Memory B cell (primary cell): ENCODE results near the gene MESD.

Experiments used
- ATAC-seq: fragments of 150-1000 bp; cut with Tn5 transposase; 2 replicates; pipeline ENCODE4 v1.10.0; 2021; ENCODE audit warnings: low read depth, mild to moderate bottlenecking, moderate library complexity
- DNase-seq, 2 donors: peaks; one replicate each; pipeline ENCODE4 v3.0.0; 2022; ENCODE audit warnings: low spot score in 2 of 2
- H3K27ac Mint-ChIP-seq: one replicate; pipeline ENCODE4 v1.8.0; 2022; ENCODE audit warnings: mild to moderate bottlenecking, moderate library complexity, mixed read lengths
- H3K27me3 Mint-ChIP-seq: one replicate; pipeline ENCODE4 v1.8.0; 2022; ENCODE audit warnings: mixed read lengths
- H3K36me3 Mint-ChIP-seq: one replicate; pipeline ENCODE4 v1.8.0; 2022; ENCODE audit warnings: mild to moderate bottlenecking, mixed read lengths
- H3K4me1 Mint-ChIP-seq: one replicate; pipeline ENCODE4 v1.8.0; 2022; ENCODE audit warnings: mixed read lengths
- H3K4me3 Mint-ChIP-seq: one replicate; pipeline ENCODE4 v1.8.0; 2022; ENCODE audit warnings: mild to moderate bottlenecking, moderate library complexity, mixed read lengths
- H3K9me3 Mint-ChIP-seq: one replicate; pipeline ENCODE4 v1.8.0; 2022; ENCODE audit warnings: mixed read lengths

Gene MESD

DNA sequence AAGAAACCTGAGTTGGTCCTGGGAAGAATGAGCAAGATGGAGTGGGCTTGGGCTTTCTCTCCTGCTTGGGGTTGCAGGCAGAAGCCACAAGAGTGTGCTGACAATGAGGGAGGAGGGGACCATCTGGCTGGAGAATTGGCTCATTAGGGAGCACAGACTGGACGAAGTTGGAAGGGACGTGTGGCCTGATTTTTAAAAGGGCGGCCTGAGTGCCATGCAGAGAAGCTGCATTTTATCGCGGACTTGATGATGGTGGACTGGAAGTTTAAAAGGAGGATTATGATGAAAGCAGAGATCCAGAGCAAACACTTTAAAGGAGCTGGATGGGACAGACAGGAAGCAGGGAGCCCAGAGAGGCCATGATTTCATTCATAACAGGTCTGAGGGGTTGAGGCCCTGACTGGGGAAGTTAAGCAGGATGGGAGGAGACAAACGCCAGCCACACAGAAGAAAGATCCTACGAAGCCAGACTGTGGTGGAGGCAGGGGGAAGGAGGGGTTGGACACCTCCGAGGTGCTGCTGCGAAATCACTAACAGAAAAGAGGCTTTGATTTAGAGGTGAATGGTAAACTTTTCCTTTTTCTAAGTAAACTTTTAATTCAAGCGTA lies 34.8 kb upstream of the MESD start:
- DNase-seq (no peak), ATAC-seq (no peak)
- Mint-ChIP-seq H3K4me1 (peaks cover 20% of the 10 kb centered on the region), H3K36me3 (no peaks in the 10 kb centered on the region), H3K4me3 (no peak overlapping the region), H3K27ac (no peak overlapping the region), H3K27me3 (no peaks in the 10 kb centered on the region), H3K9me3 (no peaks in the 10 kb centered on the region)

DNA sequence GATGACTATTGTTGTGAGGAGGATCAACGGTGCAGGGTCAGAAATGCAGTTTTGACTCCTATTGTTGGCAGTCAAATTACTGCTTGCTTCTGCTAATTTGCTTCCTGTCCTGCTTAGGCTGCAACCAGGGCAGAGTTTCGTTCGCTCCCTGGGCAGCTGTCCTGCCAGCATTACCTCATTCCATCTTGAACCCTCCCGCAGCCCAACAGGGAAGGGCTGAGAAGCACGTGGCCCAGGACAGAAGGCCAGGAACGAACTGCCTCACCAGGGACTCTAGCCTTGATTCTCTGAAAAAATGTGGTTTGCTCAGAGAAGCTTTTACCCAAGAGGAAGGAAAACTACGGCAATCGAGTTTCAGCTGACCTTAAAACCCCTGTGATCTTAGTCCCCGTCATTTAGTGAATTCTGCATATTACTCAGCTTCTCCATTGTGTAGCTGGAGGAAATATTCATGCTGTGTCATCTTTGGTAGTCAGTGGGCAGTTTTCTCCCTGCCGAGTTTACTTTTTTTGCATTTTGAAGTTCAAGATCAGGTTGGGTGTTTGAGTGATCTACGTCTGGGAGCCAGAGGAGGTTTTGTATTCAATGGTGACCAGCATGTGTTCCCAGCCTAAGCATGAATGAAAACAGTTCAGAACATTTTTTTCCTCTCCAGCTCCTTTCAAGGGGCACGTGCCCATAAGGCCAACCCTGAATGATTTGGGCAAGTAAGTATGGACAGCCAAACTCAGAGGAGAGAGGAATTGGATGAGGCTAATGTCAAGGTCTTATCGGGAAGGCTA lies 34.1 kb upstream of the MESD start:
- ATAC-seq (peak; percentile 78), DNase-seq (no peak)
- Mint-ChIP-seq H3K4me3 (peak overlapping the region; percentile 80), H3K36me3 (no peaks in the 10 kb centered on the region), H3K4me1 (peaks cover 20% of the 10 kb centered on the region), H3K27me3 (no peaks in the 10 kb centered on the region), H3K9me3 (no peaks in the 10 kb centered on the region), H3K27ac (peak overlapping the region; percentile 1)

DNA sequence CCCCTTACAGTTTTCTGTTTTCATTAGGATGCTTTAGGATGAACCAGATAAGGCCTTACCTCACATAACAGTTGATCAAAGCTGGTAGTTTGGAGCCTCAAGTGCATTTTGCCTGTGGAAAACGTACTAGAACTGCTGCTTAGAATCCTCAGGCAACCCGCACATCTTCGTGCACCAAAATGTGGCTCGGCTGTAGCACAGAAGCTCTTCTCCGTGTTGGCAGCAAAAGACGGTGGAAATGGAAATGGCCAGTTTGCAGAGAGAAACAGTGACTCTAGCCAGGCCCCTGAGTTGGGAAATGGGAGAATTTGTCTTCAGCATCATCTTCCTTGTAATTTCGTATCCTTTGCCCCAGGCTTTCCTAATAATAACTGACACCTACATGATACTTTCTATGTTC lies 31.7 kb upstream of the MESD start:
- Mint-ChIP-seq H3K36me3 (no peaks in the 10 kb centered on the region), H3K27ac (no peak overlapping the region), H3K4me3 (no peak overlapping the region), H3K27me3 (no peaks in the 10 kb centered on the region), H3K4me1 (peaks cover 20% of the 10 kb centered on the region), H3K9me3 (no peaks in the 10 kb centered on the region)
- DNase-seq = no peak
- ATAC-seq = no peak

DNA sequence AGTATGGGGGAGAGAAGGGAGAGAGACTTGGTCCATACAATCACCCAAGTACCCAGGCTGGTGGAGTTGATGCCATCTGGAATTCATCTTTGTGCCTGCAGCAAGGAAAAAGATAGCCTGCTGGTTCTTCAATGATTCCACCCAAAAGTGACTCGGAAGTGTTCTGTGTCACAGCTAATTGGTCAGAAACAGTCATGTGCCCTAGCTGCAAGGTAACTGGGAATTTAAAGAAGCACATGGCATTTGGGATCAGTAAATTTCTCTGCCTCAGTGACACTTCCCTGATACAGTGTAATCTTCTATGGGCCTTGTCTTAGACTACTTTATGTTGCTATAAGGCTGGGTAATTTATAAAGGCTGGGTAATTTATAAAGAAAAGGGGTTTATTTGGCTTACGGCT lies 28.6 kb upstream of the MESD start:
- ATAC-seq (no peak), DNase-seq (no peak)
- peak overlapping the region; percentile 55 for H3K27ac Mint-ChIP-seq
- H3K36me3 Mint-ChIP-seq = peaks cover 5% of the 10 kb centered on the region
- H3K4me3 Mint-ChIP-seq = no peak overlapping the region
- H3K9me3 Mint-ChIP-seq = no peaks in the 10 kb centered on the region
- H3K4me1 Mint-ChIP-seq = peaks cover 9% of the 10 kb centered on the region
- H3K27me3 Mint-ChIP-seq = no peaks in the 10 kb centered on the region

DNA sequence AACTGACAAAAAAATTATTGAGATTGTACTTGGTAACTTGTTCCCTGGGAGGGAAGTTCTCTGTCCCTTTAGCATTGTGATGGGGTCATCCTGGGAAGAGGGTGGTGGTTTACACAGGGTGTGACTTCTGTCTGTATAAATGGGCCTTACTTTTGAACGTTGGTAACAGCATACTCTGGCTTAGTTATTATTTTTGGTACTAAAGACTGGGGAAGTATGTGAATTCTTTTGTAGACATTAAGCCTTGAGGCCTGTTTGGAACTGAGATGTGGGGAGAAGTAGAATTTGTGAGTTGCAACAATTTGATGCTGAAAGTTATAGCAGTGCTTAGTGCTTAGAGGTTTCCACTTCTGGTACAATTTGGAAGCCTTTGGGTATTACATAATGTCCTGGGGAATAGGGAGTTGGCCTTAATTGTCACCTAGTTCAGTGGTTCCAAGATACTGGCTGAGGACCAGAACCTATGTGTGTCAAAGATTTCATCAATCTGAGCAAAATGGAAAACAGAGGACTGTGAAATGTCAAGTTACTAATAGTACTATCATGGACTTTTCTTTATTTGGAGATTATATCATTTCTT lies 27.0 kb upstream of the MESD start:
- H3K27ac Mint-ChIP-seq = no peak overlapping the region
- peaks cover 5% of the 10 kb centered on the region for H3K36me3 Mint-ChIP-seq
- no peak for DNase-seq
- peaks cover 8% of the 10 kb centered on the region for H3K4me1 Mint-ChIP-seq
- H3K4me3 Mint-ChIP-seq = no peak overlapping the region
- ATAC-seq = no peak
- H3K27me3 Mint-ChIP-seq = no peaks in the 10 kb centered on the region
- no peaks in the 10 kb centered on the region for H3K9me3 Mint-ChIP-seq

DNA sequence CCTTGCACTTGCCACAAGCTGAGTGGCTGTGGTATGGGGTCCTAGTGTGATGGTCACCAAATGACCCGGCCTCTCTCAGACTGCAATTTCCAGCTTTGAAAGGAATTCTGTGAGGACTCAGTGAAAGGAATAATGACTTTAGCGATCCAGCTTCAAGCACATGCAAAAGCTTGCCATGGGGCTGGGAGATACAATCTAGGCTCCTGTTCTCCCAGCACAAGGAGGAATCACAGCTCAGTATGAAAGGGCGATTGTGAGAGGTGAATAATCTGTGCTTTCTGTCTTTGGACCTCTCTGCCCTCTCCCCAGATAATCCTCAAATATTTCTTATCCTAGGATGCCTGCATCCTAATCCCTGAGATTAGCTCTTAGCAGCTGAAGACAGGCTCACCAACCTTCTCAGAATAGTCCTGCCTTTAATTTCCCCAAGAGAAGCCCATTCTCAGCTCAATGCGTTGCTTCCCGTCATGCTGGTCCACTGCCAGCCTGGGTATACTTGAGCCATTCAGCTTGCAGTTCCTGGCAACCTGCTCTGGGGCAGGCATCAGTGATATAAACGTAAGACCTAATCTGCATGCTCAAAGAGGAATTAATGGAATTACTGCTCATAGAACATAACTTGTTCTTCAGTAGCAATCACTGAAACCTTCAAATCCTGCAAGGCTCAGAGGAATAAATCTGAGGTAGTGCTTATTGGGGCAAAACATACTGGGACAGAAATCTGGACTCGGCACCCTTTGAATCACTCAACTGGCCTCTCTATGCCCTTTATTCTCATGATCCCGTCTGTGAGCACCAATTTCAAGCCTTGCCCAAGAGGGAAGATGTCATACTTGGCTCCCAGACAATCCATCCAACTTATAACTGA lies 26.2 kb upstream of the MESD start:
- ATAC-seq (no peak), DNase-seq (no peak)
- H3K27ac Mint-ChIP-seq = no peak overlapping the region
- peaks cover 9% of the 10 kb centered on the region for H3K4me1 Mint-ChIP-seq
- H3K27me3 Mint-ChIP-seq = no peaks in the 10 kb centered on the region
- H3K36me3 Mint-ChIP-seq = peaks cover 5% of the 10 kb centered on the region
- no peak overlapping the region for H3K4me3 Mint-ChIP-seq
- H3K9me3 Mint-ChIP-seq = no peaks in the 10 kb centered on the region

DNA sequence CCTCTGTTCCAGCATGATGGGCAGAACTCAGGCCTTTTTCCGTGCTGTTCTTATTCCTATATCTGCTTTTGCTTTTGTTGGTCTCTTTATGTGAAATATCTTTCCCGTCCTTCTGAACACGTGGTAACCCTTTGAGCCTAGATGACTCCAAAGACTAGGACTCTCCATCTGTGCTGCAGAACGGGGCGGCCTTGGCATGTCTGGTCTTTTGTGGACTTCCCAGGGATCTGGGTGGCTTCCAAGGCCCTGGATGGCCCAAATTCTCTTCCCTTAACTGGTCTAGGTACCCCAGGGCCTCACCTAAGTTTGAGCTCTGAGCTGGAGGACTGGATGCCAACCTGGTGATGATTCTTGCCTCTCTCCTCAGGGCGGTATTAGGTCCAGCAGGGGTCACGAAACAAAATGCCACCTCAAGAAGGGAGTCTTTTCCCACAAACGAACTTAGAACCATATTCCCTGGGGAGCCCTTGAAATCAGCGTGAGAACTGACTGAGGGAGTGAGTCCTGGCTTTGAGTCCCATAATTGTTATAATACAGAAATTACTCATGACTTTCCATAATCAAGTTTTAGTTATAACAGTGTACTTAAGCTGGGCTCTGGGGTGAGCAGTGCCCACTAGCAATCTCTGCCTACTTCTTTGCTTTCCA lies 25.0 kb upstream of the MESD start:
- ATAC-seq = no peak
- H3K4me1 Mint-ChIP-seq = peaks cover 13% of the 10 kb centered on the region
- H3K27me3 Mint-ChIP-seq = no peaks in the 10 kb centered on the region
- no peaks in the 10 kb centered on the region for H3K9me3 Mint-ChIP-seq
- no peak overlapping the region for H3K4me3 Mint-ChIP-seq
- no peak for DNase-seq
- H3K27ac Mint-ChIP-seq = no peak overlapping the region
- peaks cover 5% of the 10 kb centered on the region for H3K36me3 Mint-ChIP-seq

DNA sequence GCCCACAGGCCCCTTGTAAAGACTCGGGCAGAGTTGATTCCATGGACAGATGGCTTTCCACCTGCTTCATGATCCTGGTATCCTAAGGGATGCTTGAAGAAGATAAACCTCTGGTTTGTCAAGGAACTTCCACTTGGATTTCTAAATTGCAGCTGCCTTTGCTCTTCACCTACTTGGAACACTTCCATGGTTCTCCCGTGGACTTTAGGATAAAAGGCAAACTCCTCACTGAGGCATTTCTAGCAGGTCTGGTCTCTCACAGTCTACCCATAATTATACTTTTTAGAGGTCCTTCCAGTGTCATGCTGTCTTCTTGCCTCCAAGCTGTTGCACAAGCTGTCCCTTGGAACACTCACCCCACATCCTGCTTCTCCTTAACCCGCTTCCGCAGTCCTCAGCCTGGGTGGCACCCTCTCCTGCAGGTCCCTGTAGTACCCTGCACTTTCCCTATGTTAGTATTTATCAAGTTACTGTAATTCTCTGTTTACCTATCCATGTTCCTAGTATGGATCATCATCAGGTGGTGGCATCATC lies 23.8 kb upstream of the MESD start:
- ATAC-seq (no peak), DNase-seq (no peak)
- H3K27ac Mint-ChIP-seq = no peak overlapping the region
- H3K36me3 Mint-ChIP-seq = peaks cover 5% of the 10 kb centered on the region
- no peaks in the 10 kb centered on the region for H3K9me3 Mint-ChIP-seq
- no peak overlapping the region for H3K4me3 Mint-ChIP-seq
- H3K4me1 Mint-ChIP-seq = peaks cover 14% of the 10 kb centered on the region
- no peaks in the 10 kb centered on the region for H3K27me3 Mint-ChIP-seq

DNA sequence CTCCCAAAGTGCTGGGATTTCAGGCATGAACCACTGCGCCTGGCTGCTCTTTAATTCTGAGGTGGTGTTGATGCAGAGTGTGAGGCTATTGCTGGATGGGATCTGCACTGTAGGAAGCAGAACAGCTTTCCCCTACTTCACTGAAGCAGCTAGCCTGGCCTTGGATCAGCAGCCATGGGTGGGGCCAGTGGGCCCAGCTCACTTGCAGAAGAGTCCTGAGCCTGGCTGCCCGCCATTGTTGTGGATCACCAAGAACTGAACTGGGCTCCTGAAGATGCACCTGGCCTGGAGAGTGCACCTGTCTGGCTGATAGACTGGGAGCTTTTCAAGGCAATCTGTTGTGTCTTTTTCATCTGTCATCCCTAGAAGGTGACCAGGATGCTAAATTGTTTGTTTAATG lies 23.0 kb upstream of the MESD start:
- H3K27me3 Mint-ChIP-seq = no peaks in the 10 kb centered on the region
- peaks cover 14% of the 10 kb centered on the region for H3K4me1 Mint-ChIP-seq
- peaks cover 5% of the 10 kb centered on the region for H3K36me3 Mint-ChIP-seq
- H3K4me3 Mint-ChIP-seq = no peak overlapping the region
- H3K27ac Mint-ChIP-seq = no peak overlapping the region
- H3K9me3 Mint-ChIP-seq = no peaks in the 10 kb centered on the region
- DNase-seq (no peak), ATAC-seq (no peak)

DNA sequence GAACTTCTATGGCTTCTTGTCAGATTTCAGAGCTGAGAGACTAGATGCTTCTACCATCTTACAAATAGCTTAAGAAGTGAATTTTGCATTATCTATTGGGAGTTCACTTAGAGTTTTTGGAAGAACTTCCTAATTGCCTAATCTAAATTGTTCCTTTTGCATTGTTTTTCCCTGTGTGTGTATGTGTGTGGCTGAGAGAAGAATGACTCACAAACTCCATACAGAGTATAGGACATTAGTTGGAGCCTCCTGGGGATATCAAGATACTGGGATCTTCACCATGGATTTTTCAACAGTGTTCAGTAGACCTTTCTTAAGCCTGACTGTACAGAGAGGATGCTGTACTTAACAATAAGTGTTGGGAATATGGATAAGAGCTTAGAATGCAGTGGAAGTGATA lies 22.0 kb upstream of the MESD start:
- H3K36me3 Mint-ChIP-seq = peaks cover 5% of the 10 kb centered on the region
- H3K9me3 Mint-ChIP-seq = no peaks in the 10 kb centered on the region
- H3K27me3 Mint-ChIP-seq = no peaks in the 10 kb centered on the region
- H3K27ac Mint-ChIP-seq = no peak overlapping the region
- no peak for DNase-seq
- no peak for ATAC-seq
- H3K4me1 Mint-ChIP-seq = peaks cover 14% of the 10 kb centered on the region
- H3K4me3 Mint-ChIP-seq = no peak overlapping the region

DNA sequence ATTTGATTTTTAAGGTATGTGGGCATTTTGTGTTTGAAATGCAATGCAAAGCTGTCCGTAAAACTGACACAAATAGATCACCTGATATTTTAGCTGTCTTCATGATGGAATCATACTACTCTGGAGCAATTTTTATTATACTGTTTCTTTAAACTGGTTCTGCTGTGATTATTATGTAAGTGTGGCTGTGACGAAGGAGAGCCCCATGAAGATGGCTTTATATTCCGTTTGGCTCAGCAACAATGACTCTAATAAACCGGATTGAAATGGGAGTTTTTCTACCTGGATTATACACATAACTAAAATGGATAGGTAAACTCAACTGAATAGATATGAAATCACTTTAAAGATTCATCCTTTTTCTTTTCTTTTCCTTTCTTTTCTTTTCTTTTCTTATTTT lies 20.5 kb upstream of the MESD start:
- no peaks in the 10 kb centered on the region for H3K9me3 Mint-ChIP-seq
- H3K27me3 Mint-ChIP-seq = no peaks in the 10 kb centered on the region
- peaks cover 17% of the 10 kb centered on the region for H3K4me1 Mint-ChIP-seq
- no peak for DNase-seq
- ATAC-seq = no peak
- no peak overlapping the region for H3K4me3 Mint-ChIP-seq
- peaks cover 5% of the 10 kb centered on the region for H3K36me3 Mint-ChIP-seq
- peak overlapping the region; percentile 17 for H3K27ac Mint-ChIP-seq

DNA sequence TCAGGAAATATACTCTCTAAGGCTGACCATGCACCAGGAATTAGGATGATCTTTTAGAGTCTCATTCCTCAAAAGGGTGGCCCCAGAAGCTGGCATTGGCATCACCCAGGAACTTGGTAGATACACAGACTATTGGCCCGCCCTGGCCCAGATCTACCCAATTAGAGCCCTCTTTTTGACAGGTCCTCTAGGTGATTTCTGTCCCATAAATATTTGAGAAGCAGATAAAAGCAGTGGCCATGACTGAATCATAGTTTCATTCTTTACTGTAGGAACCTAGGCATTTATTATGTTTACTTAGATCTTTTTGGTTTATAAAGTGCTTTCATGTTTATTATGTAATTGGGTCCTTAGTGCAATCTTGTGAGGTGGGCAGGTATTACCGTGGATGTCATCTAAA lies 18.7 kb upstream of the MESD start:
- DNase-seq = no peak
- Mint-ChIP-seq H3K27ac (no peak overlapping the region), H3K36me3 (peaks cover 7% of the 10 kb centered on the region), H3K4me1 (peaks cover 26% of the 10 kb centered on the region), H3K27me3 (no peaks in the 10 kb centered on the region), H3K9me3 (no peaks in the 10 kb centered on the region), H3K4me3 (no peak overlapping the region)
- ATAC-seq = no peak

DNA sequence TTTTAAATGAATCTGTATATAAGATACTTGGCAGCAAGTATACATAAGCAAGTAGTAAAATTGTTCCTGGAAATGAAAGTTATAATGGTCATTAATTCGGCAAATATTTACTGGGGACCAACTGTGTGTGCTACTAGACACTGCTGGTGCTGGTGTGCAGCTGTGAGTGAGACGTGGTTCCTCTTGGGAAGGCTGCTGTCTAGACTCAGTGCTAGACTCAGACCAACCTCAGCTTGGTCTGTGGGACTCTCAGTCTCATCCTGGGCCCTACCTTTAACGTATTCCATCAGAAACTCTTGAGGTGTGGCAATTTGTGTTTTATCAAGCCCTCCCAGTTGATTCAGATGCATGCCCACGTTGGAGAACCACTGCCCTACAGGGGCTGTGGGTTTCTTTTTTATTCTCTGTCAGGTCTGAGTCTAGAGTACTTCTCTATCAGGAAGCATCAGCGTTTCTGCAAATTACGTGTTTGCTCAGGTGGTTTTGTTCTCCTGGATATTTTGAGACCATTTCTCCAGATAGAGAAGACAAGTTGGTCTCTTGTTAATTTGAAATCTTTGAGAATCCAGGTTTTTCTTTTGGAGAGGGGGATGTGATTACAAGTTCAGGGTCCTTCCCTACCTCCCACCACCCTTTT lies 17.9 kb upstream of the MESD start:
- no peak overlapping the region for H3K4me3 Mint-ChIP-seq
- peak overlapping the region; percentile 11 for H3K27ac Mint-ChIP-seq
- H3K27me3 Mint-ChIP-seq = no peaks in the 10 kb centered on the region
- no peaks in the 10 kb centered on the region for H3K9me3 Mint-ChIP-seq
- peaks cover 7% of the 10 kb centered on the region for H3K36me3 Mint-ChIP-seq
- DNase-seq (no peak), ATAC-seq (no peak)
- H3K4me1 Mint-ChIP-seq = peaks cover 27% of the 10 kb centered on the region
